ENCODE measurements around the gene ACP5.
"Not testable (repeated sequence)": the region's sequence is repeated elsewhere in the genome, so short reads cannot be mapped to it uniquely, and the experiment has no call there.

Gene ACP5

GRCh38 chr19:11578258-11579142, 1.1 kb upstream of the ACP5 start:
- peak; percentile 15 for DNase-seq (ENCODE audit: low read depth)

DNA sequence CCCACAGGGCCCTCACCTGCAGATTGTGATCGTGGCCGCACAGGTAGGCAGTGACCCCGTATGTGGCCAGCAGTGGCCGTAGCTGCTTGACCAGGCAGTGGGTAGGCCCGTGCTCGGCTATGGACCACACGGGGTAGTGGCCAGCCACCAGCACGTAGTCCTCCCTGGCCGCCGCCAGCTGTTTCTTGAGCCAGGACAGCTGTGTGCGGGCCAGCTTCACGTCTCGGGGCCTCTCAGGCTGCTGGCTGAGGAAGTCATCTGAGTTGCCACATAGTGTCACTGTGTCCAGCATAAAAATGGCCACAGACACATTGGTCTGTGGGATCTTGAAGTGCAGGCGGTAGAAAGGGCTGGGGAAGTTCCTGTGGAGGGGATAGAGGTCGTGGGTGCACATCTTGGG, 1.2 kb downstream of the ACP5 start:
- DNase-seq (ENCODE audit: low read depth), result no peak

DNA sequence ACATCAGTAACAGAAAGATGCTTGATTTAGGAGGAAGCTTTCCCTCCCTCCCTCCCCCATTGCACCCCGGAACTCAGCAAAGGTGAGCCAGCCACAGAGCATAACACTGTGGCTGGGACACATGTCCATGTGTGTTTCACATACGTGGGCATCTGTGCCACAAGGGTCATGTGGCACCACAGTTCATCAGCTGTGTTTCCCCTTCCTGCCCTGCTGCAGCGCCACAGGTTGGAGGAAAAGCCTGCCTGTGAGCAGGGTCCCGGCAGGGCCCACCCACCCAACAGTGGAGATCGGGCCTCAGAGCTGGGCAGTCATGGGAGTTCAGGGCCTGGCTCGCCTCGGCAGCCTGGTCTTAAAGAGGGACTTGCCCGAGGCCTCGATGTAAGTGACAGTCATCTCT, 2.8 kb downstream of the ACP5 start:
- DNase-seq (ENCODE audit: low read depth), result no peak

GRCh38 chr19:11573763-11574162, 3.7 kb downstream of the ACP5 start:
- not testable (repeated sequence) for DNase-seq (ENCODE audit: low read depth)

- DNase-seq (ENCODE audit: low read depth), result not testable (repeated sequence)
Measured at GRCh38 chr19:11573354-11573753, 4.1 kb downstream of the ACP5 start.

DNA sequence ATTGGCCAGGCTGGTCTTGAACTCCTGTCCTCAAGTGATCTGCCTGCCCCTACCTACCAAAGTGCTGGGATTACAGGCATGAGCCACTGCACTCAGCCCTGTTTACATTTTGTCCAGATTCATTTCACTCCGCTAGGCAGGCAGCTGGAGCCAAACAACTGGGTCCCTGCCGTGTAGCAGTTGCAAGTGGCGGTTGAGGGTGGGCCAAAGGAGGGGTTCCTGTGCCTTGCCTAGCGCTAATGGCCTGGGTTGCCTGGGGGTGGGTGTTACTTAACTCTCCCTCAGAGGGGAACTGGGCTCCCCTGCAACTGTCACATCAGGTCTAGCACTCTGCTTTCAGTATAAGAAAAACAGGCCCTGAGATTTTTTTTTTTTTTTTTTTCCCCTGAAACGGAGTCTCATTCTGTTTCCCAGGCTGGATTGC, 7.4 kb downstream of the ACP5 start:
- DNase-seq (ENCODE audit: low read depth), result no peak

GRCh38 chr19:11566164-11566563, 11.3 kb downstream of the ACP5 start:
- DNase-seq (ENCODE audit: low read depth), result no peak

DNA sequence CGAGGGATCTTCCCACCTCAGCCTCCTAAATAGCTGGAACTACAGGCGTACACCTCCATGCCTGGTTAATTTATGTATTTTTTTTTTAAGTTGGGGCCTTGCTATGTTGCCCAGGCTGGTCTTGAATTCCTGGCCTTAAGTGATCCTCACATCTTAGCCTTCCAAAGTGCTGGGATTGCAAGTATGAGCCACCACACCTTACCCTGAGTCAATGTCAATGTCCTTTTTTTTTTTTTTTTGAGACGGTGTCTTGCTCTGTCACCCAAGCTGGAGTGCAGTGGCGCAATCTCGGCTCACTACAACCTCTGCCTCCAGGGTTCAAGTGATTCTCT, 11.8 kb downstream of the ACP5 start:
- not testable (repeated sequence) for DNase-seq (ENCODE audit: low read depth)

DNA sequence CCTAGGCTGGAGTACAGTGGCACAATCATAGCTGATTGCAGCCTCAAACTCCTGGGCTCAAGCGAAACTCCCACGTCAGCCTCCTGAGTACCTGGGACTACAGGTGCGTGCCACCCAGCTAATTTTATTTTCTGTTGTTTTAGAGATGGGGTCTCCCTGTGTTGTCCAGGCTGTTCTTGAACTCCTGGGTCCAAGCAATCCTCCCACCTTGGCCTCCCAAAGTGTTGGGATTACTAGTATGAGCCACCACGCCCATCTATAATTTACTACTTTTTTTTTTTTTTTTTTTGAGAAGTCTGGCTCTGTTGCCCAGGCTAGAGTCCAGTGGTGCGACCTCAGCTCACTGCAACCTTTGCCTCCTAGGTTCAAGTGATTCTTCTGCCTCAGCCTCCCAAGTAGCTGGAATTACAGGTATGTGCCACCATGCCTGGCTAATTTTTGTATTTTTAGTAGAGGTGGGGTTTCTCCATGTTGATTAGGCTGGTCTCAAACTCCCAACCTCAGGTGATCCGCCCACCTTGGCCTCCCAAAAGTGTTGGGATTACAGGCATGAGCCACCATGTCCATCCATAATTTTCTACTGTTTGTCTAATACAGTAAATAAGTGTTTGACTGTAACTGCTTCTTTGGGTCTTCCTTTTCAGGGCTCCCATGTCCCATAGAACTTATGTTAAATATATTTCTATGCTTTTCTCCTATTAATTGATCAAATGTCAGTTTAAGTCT, 13.2 kb downstream of the ACP5 start:
- not testable (repeated sequence) for DNase-seq (ENCODE audit: low read depth)

GRCh38 chr19:11563532-11563931, 13.9 kb downstream of the ACP5 start:
- DNase-seq (ENCODE audit: low read depth), result no peak

- DNase-seq (ENCODE audit: low read depth), result peak; percentile 32
Measured at GRCh38 chr19:11560404-11561051, 16.9 kb downstream of the ACP5 start.

DNA sequence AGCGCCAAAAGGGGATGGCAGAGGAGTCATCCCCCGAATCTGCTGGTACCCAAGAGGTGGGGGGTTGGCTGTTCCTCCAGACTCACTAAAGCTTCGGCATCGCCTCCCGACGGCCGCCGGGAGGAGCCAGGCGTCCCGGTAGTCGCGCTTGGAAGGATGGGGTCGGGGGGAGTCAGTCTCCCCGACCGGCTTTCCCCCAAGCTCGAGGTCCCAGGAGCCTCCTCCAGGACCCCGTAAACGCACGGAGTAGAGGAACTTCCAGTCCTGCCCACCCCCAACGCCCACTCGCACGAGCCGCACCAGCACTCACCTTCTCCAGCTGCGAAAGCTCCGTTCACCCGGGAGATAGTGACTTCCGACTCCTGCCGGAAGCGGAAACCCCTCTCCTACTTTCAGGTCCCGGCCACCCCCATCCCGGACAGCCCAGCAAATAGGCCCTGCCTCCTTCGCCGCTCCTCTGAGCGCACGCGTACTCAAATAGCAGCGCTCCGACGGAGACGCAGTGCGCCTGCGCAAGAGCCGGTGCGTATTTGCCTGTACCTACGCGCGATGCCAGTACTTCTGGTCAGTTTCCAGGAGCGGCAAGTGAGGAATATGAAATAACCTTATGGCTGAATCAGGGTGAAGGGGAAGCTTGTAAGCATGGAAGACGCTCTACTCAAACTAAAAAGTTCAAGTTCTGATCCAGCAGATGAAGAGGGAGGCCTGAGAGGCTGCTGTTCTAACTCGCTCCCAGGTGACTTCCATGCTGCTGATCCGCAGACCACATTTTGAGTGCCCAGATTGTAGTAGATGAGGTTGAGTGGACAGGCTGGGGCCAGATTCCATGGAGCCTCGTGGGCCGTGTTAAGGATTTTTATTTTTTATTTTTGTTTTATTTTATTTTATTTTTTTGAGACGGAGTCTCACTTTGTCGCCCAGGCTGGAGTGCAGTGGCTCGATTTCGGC, 18.3 kb downstream of the ACP5 start, which contains the start of gene ELOF1:
Gene ELOF1 (minus strand): TSS at position 350 of the 948 bp plus-strand sequence. CDS start 4,883 bp downstream, outside the sequence.
- DNase-seq (ENCODE audit: low read depth), result peak; percentile 96

GRCh38 chr19:11556634-11557420, 20.6 kb downstream of the ACP5 start:
- DNase-seq (ENCODE audit: low read depth), result no peak

- DNase-seq (ENCODE audit: low read depth), result no peak
Measured at GRCh38 chr19:11555246-11555645, 22.2 kb downstream of the ACP5 start.

GRCh38 chr19:11554160-11554559, 23.3 kb downstream of the ACP5 start:
- no peak for DNase-seq (ENCODE audit: low read depth)

- no peak for DNase-seq (ENCODE audit: low read depth)
Measured at GRCh38 chr19:11552666-11553372, 24.6 kb downstream of the ACP5 start.

- DNase-seq (ENCODE audit: low read depth), result no peak
Measured at GRCh38 chr19:11551603-11552235, 25.7 kb downstream of the ACP5 start.

- DNase-seq (ENCODE audit: low read depth), result no peak
Measured at GRCh38 chr19:11550265-11550664, 27.2 kb downstream of the ACP5 start.

DNA sequence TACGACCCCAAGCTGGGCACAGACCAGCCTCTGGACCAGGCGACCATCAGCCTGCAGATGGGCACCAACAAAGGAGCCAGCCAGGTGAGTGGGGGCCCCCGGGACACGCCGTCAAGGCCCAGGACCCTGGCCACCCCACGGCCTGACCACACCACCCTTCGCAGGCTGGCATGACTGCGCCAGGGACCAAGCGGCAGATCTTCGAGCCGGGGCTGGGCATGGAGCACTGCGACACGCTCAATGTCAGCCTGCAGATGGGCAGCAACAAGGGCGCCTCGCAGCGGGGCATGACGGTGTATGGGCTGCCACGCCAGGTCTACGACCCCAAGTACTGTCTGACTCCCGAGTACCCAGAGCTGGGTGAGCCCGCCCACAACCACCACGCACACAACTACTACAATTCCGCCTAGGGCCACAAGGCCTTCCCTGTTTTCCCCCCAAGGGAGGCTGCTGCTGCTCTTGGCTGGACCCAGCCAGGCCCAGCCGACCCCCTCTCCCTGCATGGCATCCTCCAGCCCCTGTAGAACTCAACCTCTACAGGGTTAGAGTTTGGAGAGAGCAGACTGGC, 28.0 kb downstream of the ACP5 start:
- no peak for DNase-seq (ENCODE audit: low read depth)
